Activated CD8-positive, alpha-beta memory T cell treated with anti-CD3 and anti-CD28 coated beads, Interleukin-2, amount 10 ng/mL, durations not matched to agents 7 days and 5 days (primary cell): Measurements from ENCODE around the gene NACC2. TPM values are rescaled to one million over a fixed set of nuclear protein-coding genes. Genes with fewer than 3 reads are reported as not detected.

Source experiments
- ATAC-seq: fragments of 150-1000 bp; cut with Tn5 transposase; one replicate; pipeline ENCODE4 v1.10.0; 2021; ENCODE audit warnings: moderate library complexity
- CTCF ChIA-PET: fragments of 350-600 bp; sonication (Branson Sonifier 250); formaldehyde crosslinking; loops from one replicate; lab custom pipeline; 2021; ENCODE audit warnings: antibody characterized with exemption; lab: Charles Lee
- DNase-seq: peaks from one replicate; pipeline ENCODE4 v3.0.0-alpha.2; 2020
- H3K27ac Mint-ChIP-seq: one replicate; pipeline ENCODE4 v1.8.0; 2021; ENCODE audit warnings: mild to moderate bottlenecking, mixed read lengths
- H3K27me3 Mint-ChIP-seq: one replicate; pipeline ENCODE4 v1.8.0; 2021; ENCODE audit warnings: mixed read lengths
- H3K36me3 Mint-ChIP-seq: one replicate; pipeline ENCODE4 v1.8.0; 2021; ENCODE audit warnings: mild to moderate bottlenecking, mixed read lengths
- H3K4me1 Mint-ChIP-seq: one replicate; pipeline ENCODE4 v1.8.0; 2021; ENCODE audit warnings: mixed read lengths
- H3K4me3 Mint-ChIP-seq: one replicate; pipeline ENCODE4 v1.8.0; 2021; ENCODE audit warnings: mild to moderate bottlenecking, moderate library complexity, mixed read lengths
- H3K9me3 Mint-ChIP-seq: one replicate; pipeline ENCODE4 v1.8.0; 2022; ENCODE audit warnings: low read depth, mixed read lengths
- total RNA-seq, 2 experiments: library from RNA; stranded (reverse); gene quantifications; one replicate each; pipeline ENCODE4 v1.2.3, GENCODE V29; 2021

The NACC2 gene
- total RNA-seq, 2 experiments from 2014 or later = 6.3 to 9.7 TPM

DNA sequence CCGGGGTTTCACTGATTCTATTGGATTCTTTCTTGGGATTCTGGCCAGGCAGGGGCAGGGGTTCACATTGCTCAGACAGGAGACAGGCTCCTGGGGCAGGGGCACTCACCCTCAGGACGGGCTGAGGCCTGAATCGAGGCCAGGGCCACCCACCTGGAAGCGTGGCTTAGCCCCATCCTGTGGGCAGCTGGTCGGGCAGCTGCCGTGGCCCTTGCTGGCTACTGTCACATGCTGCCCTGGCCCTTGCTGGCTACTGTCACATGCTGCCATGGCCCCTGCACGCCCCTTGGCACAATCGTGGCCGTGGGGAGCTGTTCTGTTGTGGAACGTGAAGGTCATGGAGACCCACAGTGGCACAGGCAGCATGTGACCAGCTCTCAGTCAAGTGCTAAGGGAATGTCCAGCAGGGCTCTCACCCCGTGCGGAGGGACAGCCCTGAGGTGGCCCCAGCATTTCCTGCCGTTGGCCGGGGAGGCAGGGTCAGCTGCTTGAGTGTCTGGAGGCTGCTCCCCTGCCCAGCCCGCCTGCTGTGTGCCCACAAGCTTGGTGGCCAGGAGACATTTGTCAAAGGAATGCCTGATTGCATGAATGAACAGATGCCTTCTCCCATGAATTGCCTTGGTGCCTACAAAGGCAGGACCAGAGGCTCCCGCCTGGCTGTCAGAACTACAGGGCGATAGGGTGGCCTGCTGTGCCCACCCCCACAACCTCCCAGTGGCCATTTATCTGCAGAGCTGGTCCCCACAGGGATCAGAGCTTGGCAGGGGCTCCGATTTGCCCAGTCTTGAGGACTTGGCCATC lies 40.4 kb upstream of the NACC2 start:
- peaks cover 30% of the 10 kb centered on the region for H3K27me3 Mint-ChIP-seq
- H3K36me3 Mint-ChIP-seq = no peaks in the 10 kb centered on the region
- no peak overlapping the region for H3K27ac Mint-ChIP-seq
- H3K4me1 Mint-ChIP-seq = no peaks in the 10 kb centered on the region
- no peaks in the 10 kb centered on the region for H3K9me3 Mint-ChIP-seq
- CTCF ChIA-PET = no interaction called here
- DNase-seq (no peak), ATAC-seq (no peak)
- no peak overlapping the region for H3K4me3 Mint-ChIP-seq

DNA sequence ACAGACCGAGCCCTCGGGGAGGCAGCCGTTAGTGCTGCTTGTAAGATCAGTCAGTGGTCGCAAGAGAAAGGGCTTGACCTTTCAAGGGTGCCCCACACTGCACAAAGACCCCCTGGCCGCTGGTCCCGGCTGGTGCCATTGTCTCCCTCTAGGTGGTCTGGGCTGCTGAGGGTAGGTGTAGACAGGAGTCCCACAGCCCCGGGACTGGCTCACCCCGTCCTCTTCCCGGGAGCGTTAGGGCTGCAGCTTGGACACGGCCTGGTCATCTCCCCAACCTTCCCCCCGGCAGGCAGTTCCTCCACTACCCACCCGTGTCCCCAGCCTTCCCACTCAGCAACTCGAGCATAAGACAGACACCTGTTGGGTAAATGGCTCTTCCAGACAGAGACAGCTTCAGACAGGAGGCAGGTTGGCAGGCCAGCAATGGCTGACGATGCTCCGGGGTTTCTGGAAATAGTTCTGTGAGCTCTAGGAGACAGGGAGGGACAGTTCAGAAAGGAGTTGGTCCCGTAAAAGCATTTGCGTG lies 38.9 kb upstream of the NACC2 start:
- no peak overlapping the region for H3K4me3 Mint-ChIP-seq
- ATAC-seq (no peak), DNase-seq (no peak)
- H3K9me3 Mint-ChIP-seq = no peaks in the 10 kb centered on the region
- H3K27me3 Mint-ChIP-seq = peaks cover 34% of the 10 kb centered on the region
- H3K4me1 Mint-ChIP-seq = no peaks in the 10 kb centered on the region
- H3K36me3 Mint-ChIP-seq = no peaks in the 10 kb centered on the region
- H3K27ac Mint-ChIP-seq = no peak overlapping the region
- CTCF ChIA-PET = interaction anchor here (0.6 kb wide), 1 partner anchor 12 kb away, joined by 4 read pairs; no protein-coding TSS in a partner anchor

DNA sequence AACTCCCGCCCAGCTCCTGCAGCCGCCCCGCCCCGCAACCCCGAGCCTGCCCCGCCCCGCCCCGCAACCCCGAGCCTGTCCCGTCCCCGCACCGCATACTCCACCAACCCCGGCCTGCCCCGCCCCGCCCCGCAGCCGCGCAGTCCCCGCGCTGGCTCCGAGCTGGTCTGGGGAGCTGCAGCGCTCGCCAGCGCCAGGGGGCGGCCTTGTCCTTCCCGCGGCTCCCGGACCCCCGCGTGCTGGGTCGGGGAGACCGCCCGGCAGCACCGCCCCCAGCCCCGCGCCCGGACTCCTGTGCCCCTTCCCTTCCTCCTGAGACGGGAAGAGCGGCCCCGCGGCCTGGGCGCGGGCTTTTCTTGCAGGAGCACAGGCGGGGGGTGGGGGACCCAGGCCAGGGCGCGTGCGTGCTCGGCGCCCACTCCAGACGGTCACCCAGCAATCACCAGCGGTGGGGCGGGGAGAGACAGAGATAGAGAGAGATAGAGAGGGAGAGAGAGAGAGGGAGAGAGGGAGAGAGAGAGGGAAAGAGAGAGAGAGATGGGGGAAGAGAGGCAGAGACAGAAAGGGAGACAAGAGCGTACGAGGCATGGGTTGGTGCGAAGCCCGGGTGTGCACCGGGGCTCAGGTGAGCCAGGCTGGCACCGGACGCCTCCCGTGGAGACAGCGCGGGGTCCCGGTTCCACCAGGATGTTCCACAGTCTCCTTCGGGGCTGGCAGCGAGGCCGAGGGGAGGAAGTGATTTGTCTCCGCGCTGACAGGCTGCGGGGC lies 38.3 kb upstream of the NACC2 start:
- H3K4me3 Mint-ChIP-seq = no peak overlapping the region
- no peaks in the 10 kb centered on the region for H3K4me1 Mint-ChIP-seq
- DNase-seq (no peak), ATAC-seq (peak; percentile 65)
- no peaks in the 10 kb centered on the region for H3K36me3 Mint-ChIP-seq
- no peaks in the 10 kb centered on the region for H3K9me3 Mint-ChIP-seq
- peaks cover 33% of the 10 kb centered on the region for H3K27me3 Mint-ChIP-seq
- CTCF ChIA-PET = interaction anchor here (0.6 to 1.0 kb wide), 2 partner anchors 11 to 149 kb away, joined by 3 to 4 read pairs; no protein-coding TSS in a partner anchor
- no peak overlapping the region for H3K27ac Mint-ChIP-seq

DNA sequence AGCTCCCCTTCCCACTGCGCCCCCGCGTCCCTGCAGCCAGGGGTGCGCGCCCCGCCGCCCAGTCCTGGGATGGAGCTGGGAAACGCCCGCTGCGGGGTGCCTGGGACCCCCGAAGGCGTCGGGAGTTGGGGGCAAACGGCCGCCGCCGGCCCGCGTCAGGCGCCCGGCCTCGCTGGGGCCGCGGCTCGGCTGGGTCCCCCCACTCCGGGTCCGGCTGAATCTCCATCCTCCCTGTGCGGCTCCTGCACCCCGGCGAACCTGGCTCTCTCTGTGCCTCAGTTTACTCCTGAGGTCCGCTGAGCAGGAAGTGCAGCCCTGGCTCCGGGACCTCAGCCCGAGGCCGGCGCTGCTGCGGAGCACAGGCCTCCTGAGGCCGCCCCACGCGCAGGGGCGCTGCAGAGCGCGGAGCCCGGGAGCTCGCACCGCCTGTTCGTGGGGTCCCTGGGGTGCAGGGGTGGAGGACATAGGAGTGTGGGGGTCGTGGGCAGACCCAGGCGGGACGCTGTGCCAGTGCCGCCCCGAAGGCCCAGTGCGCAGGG lies 37.5 kb upstream of the NACC2 start:
- CTCF ChIA-PET = interaction anchor here (1.0 kb wide), 1 partner anchor 150 kb away, joined by 3 read pairs; no protein-coding TSS in a partner anchor
- DNase-seq (no peak), ATAC-seq (no peak)
- Mint-ChIP-seq H3K4me1 (no peaks in the 10 kb centered on the region), H3K4me3 (no peak overlapping the region), H3K27me3 (peaks cover 33% of the 10 kb centered on the region), H3K36me3 (no peaks in the 10 kb centered on the region), H3K9me3 (no peaks in the 10 kb centered on the region), H3K27ac (no peak overlapping the region)

DNA sequence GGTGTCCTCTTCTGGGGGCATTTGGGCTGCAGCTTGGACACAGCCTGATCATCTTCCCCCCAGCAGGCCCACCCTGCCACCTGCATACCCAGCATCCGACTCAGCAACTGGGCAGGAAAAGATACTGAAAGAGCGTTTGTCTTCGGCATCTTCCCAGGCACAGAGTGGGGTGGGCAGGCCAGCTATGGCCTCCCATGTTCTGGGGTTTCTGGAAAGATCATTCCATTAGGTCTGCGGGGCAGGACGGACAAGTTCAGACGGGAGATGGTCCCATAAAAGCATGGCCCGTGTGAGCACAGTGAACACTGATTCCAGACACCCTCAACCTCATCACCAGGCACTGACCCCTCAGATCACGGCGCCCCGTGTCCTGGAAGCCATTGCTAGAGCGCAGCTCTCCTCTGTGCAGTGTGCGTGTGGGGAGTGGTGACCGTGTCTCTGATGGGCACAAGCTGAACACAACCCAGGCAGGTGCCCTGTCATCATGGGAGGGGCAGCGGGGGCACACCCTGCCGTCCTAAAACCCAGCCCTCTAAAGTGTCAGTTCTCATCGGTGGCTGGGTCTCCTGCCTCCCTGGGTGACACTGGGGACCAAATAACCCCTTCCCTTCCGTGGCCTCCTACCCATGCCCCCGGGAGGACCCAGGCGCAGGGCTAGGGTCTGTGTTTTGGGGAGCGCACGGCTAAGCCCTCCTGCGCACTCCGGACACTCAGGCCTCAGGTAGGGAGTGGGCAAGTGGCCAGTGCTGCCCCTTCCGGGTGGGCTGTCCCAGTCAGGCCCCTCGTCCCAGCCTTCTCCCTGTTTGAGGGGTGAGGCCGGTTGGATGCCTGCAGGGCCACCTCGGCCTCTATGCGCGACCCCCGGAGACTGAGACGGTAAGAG lies 36.8 kb upstream of the NACC2 start:
- Mint-ChIP-seq H3K4me3 (no peak overlapping the region), H3K27ac (no peak overlapping the region), H3K4me1 (no peaks in the 10 kb centered on the region), H3K9me3 (no peaks in the 10 kb centered on the region), H3K27me3 (peaks cover 33% of the 10 kb centered on the region), H3K36me3 (no peaks in the 10 kb centered on the region)
- DNase-seq = no peak
- no peak for ATAC-seq
- CTCF ChIA-PET = no interaction called here

DNA sequence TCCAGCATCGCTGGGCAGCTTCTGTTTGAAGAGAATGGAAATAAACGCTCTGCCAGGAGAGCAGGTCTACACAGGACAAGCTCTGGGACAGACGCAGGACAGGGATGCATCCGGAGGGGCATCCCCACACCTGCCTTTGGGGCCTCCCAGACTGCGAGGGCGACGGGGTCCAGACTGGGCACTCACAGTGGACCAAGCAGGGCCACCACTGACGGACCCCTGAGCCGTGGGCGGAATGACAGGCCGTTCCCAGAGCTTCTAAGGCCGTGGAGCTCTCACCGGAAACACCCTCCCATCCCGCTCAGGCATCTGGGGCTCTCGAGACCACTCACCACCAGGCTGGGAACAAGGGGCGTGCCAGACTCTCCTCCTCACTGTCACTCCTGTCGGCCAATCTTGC lies 34.1 kb upstream of the NACC2 start:
- Mint-ChIP-seq H3K9me3 (peaks cover 5% of the 10 kb centered on the region), H3K27ac (no peak overlapping the region), H3K4me1 (no peaks in the 10 kb centered on the region), H3K36me3 (no peaks in the 10 kb centered on the region), H3K27me3 (peaks cover 29% of the 10 kb centered on the region), H3K4me3 (no peak overlapping the region)
- DNase-seq (no peak), ATAC-seq (no peak)
- CTCF ChIA-PET = no interaction called here

DNA sequence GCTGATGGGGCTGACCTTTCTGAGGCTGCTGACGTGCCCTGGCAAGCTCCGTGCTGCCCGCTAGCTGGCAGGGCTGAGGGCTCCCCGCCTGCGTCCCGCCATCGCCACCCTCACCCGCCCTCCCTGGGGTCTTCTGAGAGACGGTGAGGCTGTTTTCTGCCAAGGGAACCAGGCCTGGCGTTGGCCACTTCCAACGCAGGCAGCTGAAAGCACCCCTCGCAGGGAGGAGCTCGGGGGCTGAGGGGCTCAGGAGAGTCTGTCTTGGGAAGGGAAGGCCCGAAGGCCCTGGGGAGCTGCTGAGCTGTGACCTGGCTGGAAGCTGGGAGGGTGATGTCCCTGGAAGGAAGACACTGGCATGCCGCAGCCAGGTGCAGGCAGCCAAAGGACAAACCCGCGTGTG lies 33.3 kb upstream of the NACC2 start:
- ATAC-seq (no peak), DNase-seq (no peak)
- H3K36me3 Mint-ChIP-seq = no peaks in the 10 kb centered on the region
- H3K9me3 Mint-ChIP-seq = peaks cover 5% of the 10 kb centered on the region
- no peaks in the 10 kb centered on the region for H3K4me1 Mint-ChIP-seq
- H3K27me3 Mint-ChIP-seq = peaks cover 22% of the 10 kb centered on the region
- no peak overlapping the region for H3K27ac Mint-ChIP-seq
- CTCF ChIA-PET = interaction anchor here (0.7 kb wide), 1 partner anchor 149 kb away, joined by 3 read pairs; no protein-coding TSS in a partner anchor
- no peak overlapping the region for H3K4me3 Mint-ChIP-seq

DNA sequence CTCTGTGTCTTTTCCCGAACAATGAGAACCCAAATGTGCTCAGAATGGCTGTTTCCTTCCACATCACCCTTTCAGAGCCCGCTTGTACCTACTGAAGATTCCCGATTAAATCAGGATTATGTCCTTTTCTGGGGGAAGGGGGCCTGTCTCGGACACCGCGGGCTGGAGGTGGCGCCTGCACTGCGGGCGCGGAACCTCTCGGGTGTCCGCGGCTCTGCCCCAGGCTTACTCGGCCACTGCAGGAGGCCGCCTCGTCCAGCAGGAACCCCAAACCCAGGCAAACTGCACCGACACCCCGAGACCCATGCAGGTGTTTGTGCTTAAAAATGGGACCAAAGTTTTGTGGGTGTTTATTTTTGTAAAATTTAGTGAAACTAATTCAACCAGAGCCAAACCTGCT lies 32.2 kb upstream of the NACC2 start:
- peaks cover 5% of the 10 kb centered on the region for H3K9me3 Mint-ChIP-seq
- no peaks in the 10 kb centered on the region for H3K36me3 Mint-ChIP-seq
- H3K27ac Mint-ChIP-seq = no peak overlapping the region
- H3K27me3 Mint-ChIP-seq = peaks cover 19% of the 10 kb centered on the region
- ATAC-seq = no peak
- no peaks in the 10 kb centered on the region for H3K4me1 Mint-ChIP-seq
- DNase-seq = no peak
- H3K4me3 Mint-ChIP-seq = no peak overlapping the region
- CTCF ChIA-PET = interaction anchor here (1.4 kb wide), 1 partner anchor 160 kb away, joined by 4 read pairs; no protein-coding TSS in a partner anchor

DNA sequence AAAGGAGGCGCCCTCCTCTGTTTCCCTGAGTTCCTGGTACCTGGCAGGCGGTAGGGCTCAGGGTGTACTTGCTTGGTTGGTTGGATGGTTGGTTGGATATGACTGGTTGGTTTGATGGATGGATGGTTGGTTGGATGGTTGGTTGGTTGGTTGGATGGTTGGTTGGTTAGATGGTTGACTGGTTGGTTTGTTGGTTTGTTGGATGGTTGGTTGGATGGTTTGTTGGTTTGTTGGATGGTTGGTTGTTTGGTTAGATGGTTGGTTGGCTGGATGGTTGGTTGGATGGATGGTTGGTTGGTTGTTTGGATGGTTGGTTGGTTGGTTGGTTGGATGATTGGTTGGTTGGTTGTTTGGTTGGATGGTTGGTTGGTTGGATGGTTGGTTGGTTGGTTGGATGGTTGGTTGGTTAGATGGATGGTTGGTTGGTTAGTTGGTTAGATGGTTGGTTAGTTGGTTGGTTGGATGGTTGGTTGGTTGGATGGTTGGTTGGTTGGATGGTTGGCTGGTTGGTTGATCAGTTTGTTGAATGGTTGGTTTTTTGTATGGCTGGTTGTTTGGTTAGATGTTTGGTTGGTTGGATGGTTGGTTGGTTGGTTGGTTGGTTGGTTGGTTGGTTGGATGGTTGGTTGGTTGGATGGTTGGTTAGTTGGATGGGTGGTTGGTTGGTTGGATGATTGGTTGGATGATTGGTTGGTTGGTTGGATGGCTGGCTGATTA lies 30.0 kb upstream of the NACC2 start:
- Mint-ChIP-seq H3K36me3 (no peaks in the 10 kb centered on the region), H3K4me1 (peaks cover 5% of the 10 kb centered on the region), H3K27me3 (peaks cover under 1% of the 10 kb centered on the region), H3K9me3 (peaks cover 5% of the 10 kb centered on the region), H3K4me3 (no peak overlapping the region), H3K27ac (no peak overlapping the region)
- ATAC-seq (no peak), DNase-seq (no peak)
- CTCF ChIA-PET = interaction anchor here (1.0 to 5.9 kb wide), 2 partner anchors 13 to 157 kb away, joined by 3 to 76 read pairs; no protein-coding TSS in a partner anchor

DNA sequence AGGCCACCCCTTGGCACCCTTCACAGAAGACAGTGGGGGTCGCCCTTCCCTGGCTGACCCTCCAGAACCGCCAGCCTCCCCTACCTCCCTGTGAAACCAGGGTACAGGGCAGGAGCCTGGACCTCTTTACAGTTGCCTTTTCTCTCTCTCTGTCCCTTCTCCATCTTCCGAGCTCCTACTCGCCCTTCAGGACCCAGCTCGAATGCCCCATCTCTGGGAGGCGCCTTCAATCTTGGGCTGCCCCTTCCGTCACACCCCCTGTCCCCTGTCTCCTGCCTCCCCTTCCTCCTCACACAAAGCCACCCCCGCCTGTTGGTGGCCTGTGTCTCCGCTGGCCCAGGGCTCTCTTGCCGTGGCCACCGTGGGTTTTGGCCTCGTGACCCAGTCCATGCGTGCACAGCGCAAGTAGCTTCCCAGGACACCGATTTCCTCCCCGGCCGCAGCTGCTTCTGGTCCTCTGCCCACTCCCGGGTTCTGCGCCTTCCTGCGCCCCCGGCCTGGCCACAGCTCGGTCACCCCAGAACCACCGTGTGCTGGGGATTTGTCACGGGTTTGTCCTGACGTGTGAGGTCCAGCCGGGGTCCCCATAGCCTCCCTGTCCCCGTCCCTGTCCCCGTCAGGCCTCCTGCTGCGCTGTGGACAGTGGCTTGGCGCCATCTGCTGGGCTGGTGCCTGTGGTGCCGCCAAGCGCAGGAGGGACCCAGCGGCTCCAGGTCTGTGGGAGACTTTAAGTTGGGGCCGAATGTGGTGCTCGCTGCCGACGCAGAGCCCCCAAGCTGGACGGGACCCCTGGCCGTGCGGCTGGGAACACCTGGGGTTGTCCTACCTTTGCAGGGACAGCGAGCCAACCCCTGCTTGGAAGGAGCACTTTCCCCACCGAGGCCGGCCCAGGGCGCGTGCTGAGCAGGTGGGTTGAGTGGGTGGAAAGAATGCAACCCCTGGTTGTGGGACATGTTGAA lies 27.6 kb upstream of the NACC2 start:
- H3K36me3 Mint-ChIP-seq = no peaks in the 10 kb centered on the region
- H3K4me3 Mint-ChIP-seq = no peak overlapping the region
- no peaks in the 10 kb centered on the region for H3K27me3 Mint-ChIP-seq
- CTCF ChIA-PET = interaction anchor here (0.7 to 5.9 kb wide), 21 partner anchors 11 to 259 kb away, joined by 3 to 76 read pairs (median 4); partner anchors contain the start of gene UBAC1
- DNase-seq = peak; percentile 80
- peaks cover 10% of the 10 kb centered on the region for H3K4me1 Mint-ChIP-seq
- H3K27ac Mint-ChIP-seq = no peak overlapping the region
- ATAC-seq = no peak
- peaks cover 5% of the 10 kb centered on the region for H3K9me3 Mint-ChIP-seq

DNA sequence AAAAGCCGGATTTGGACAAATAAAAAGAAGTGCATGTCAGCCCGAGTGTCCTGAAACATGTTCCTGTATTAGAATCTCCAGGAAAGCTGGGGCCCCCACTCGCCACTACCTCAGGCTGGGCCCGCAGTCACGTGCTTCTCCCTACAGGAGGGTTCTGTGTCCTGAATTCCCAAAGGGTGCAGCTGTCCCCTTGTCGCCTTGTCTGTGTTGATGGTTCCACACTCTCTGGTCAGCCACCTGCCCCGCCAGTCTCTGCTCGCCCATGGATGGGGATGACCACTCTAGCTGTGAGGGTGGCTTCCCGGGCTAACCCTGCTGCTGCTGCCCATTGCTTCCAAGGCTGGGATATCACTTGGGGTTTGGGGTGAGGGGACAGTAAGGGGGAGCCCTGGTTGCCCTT lies 26.7 kb upstream of the NACC2 start:
- ATAC-seq (no peak), DNase-seq (no peak)
- H3K4me3 Mint-ChIP-seq = no peak overlapping the region
- H3K27ac Mint-ChIP-seq = no peak overlapping the region
- no peaks in the 10 kb centered on the region for H3K36me3 Mint-ChIP-seq
- peaks cover 5% of the 10 kb centered on the region for H3K9me3 Mint-ChIP-seq
- peaks cover 13% of the 10 kb centered on the region for H3K4me1 Mint-ChIP-seq
- no peaks in the 10 kb centered on the region for H3K27me3 Mint-ChIP-seq
- CTCF ChIA-PET = interaction anchor here (0.9 to 5.9 kb wide), 14 partner anchors 11 to 258 kb away, joined by 3 to 76 read pairs (median 4); partner anchors contain the start of gene UBAC1
